K562 (cell line): ENCODE data around the gene BASP1. TPM values are rescaled to one million over a fixed set of nuclear protein-coding genes. Genes with fewer than 3 reads are reported as not detected.

Experiments used
- ATAC-seq: fragments of 200-7000 bp; cut with Tn5 transposase; 3 replicates; pipeline ENCODE4 v1.9.1; 2020; ENCODE audit warnings: moderate library complexity
- BruUV-seq: library from RNA; stranded (reverse); fragments of 400-500 nt; replicated peaks from 2 replicates; lab custom pipeline; 2021; lab: Mats Ljungman, UMichigan
- CTCF ChIA-PET: fragments of 300-600 bp; formaldehyde crosslinking; extraction: SDS; loops from one replicate; lab custom pipeline; 2021; ENCODE audit warnings: low intra/inter-chr PET ratio; lab: Yijun Ruan, JAX
- POLR2A ChIA-PET: fragments of 300-600, 350-650 bp; sonication (Branson Sonifier 250); formaldehyde crosslinking; extraction: SDS; loops from one replicate; lab custom pipeline; 2021; ENCODE audit warnings: antibody characterized with exemption, inconsistent platforms; lab: Yijun Ruan, JAX
- DNase-seq, 4 experiments: peaks; one replicate each; pipeline versions ENCODE4 v3.0.0 to v3.0.0-alpha.2; 2011 to 2018; ENCODE audit warnings: low spot score in 3 of 4, mixed read lengths in 3 of 4; ENCODE audit errors: extremely low read depth in 1 of 4
- FAIRE-seq: peaks from 2 replicates; lab custom pipeline; 2011; peaks lifted over from hg19 to GRCh38; lab: Jason Lieb, UNC
- H2AFZ ChIP-seq: 2 replicates; pipeline ENCODE4 v1.6.0; 2011; ENCODE audit warnings: low read depth, low read length, control low read depth, inconsistent platforms
- H3K27ac ChIP-seq: fragments of 200-600 bp; 3 replicates; pipeline ENCODE4 v1.8.0; 2011; ENCODE audit warnings: low read depth, mild to moderate bottlenecking, control low read depth, inconsistent platforms, low read length, moderate library complexity, mixed read lengths; ENCODE audit errors: extremely low read depth
- H3K27me3 ChIP-seq, 2 experiments: fragments of 300-600 bp in 1 of 2; 2 replicates in 1 of 2; 3 replicates in 1 of 2; pipeline versions ENCODE4 v1.6.0 to v1.8.0; 2011; ENCODE audit warnings: inconsistent platforms in 2 of 2, low read length in 2 of 2, mild to moderate bottlenecking in 1 of 2, mixed read lengths in 1 of 2, moderate library complexity in 1 of 2; ENCODE audit not compliant: control insufficient read depth in 2 of 2, insufficient read depth in 2 of 2
- H3K36me3 ChIP-seq: fragments of 300-600 bp; 3 replicates; pipeline ENCODE4 v1.8.0; 2011; ENCODE audit warnings: mild to moderate bottlenecking, low read length, inconsistent platforms; ENCODE audit not compliant: control insufficient read depth, insufficient read depth
- H3K4me1 ChIP-seq, 2 experiments: fragments of 200-600 bp in 1 of 2; replicated peaks in 1 of 2; 2 replicates in 1 of 2; 3 replicates in 1 of 2; pipeline versions ENCODE4 v1.5.1 to v1.8.0; 2011; ENCODE audit warnings: inconsistent platforms in 2 of 2, low read length in 2 of 2, mild to moderate bottlenecking in 1 of 2, mixed read lengths in 1 of 2, moderate library complexity in 1 of 2; ENCODE audit not compliant: control insufficient read depth in 2 of 2, insufficient read depth in 2 of 2
- H3K4me2 ChIP-seq: 2 replicates; pipeline ENCODE4 v1.6.1; 2011; ENCODE audit warnings: low read length, control low read depth, inconsistent platforms, mixed read lengths; ENCODE audit not compliant: insufficient read depth
- H3K4me3 ChIP-seq: fragments of 200-600 bp; sonication (generic), shearing (Covaris generic); 2 replicates; pipeline ENCODE4 v1.5.1; 2016; ENCODE audit warnings: control low read depth, inconsistent platforms
- H3K79me2 ChIP-seq: fragments of 200-600 bp; 3 replicates; pipeline ENCODE4 v1.8.0; 2011; ENCODE audit warnings: low read length, inconsistent platforms; ENCODE audit not compliant: control insufficient read depth, insufficient read depth
- H3K9ac ChIP-seq, 2 experiments: 2 replicates each; pipeline versions ENCODE4 v1.6.0 to v1.6.1; 2011; ENCODE audit warnings: low read depth in 2 of 2, low read length in 2 of 2, control low read depth in 1 of 2, inconsistent platforms in 1 of 2, mild to moderate bottlenecking in 1 of 2, mixed read lengths in 1 of 2; ENCODE audit not compliant: insufficient read depth in 1 of 2
- H3K9me1 ChIP-seq: one replicate; pipeline ENCODE4 v1.6.0; 2011; ENCODE audit warnings: inconsistent platforms, mild to moderate bottlenecking, low read length, moderate library complexity; ENCODE audit not compliant: control insufficient read depth, insufficient read depth
- H3K9me3 ChIP-seq: replicated peaks from 2 replicates; pipeline ENCODE4 v1.5.1; 2011; ENCODE audit warnings: low read depth, low read length, inconsistent platforms; ENCODE audit not compliant: control insufficient read depth, insufficient read depth
- H4K20me1 ChIP-seq: replicated peaks from 2 replicates; pipeline ENCODE4 v1.6.1; 2011; ENCODE audit warnings: low read length, inconsistent platforms, mixed read lengths; ENCODE audit not compliant: control insufficient read depth, insufficient read depth
- BHLHE40 ChIP-seq: IDR thresholded peaks from 2 replicates; pipeline ENCODE4 v1.6.1; 2011; ENCODE audit warnings: low read length, improper control_type of control experiment
- HMGN3 ChIP-seq: IDR thresholded peaks from 2 replicates; pipeline ENCODE4 v1.6.1; 2011; ENCODE audit warnings: borderline replicate concordance, low read depth, mild to moderate bottlenecking, mixed read lengths, low read length; ENCODE audit not compliant: insufficient read length; ENCODE audit errors: extremely low read depth
- KDM5B ChIP-seq: fragments of 200-600 bp; sonication (generic); IDR thresholded peaks from 2 replicates; pipeline ENCODE4 v1.6.1; 2012; ENCODE audit warnings: low read depth, mild to moderate bottlenecking, moderate library complexity, low read length, control low read depth, inconsistent platforms; ENCODE audit not compliant: insufficient replicate concordance
- SOX6 ChIP-seq: fragments of 450-650 bp; IDR thresholded peaks from 2 replicates; pipeline ENCODE4 v1.6.1; 2014; ENCODE audit warnings: mild to moderate bottlenecking
- SRSF9 ChIP-seq: fragments of 200-400 bp; formaldehyde crosslinking; IDR thresholded peaks from 2 replicates; pipeline ENCODE4 v1.6.1; 2017; ENCODE audit warnings: low read depth, low read length, borderline replicate concordance
- STAG1 ChIP-seq: sonication (generic); formaldehyde crosslinking; IDR thresholded peaks from 2 replicates; pipeline ENCODE4 v1.5.0; 2020; ENCODE audit warnings: missing genetic modification reagents, borderline replicate concordance
- TCF15 ChIP-seq: fragments of 250-450 bp; sonication (Bioruptor Pico); IDR thresholded peaks from 2 replicates; pipeline ENCODE4 v1.8.0; 2022; ENCODE audit warnings: moderate library complexity, mild to moderate bottlenecking, inconsistent platforms
- ZHX1 ChIP-seq: fragments of 150-350 bp; conservative IDR thresholded peaks from 2 replicates; pipeline ENCODE4 v1.6.1; 2014; ENCODE audit warnings: low read length
- WGBS: fragments of 100-300 bp; shearing (Covaris generic); methylation state at CpG from one replicate; pipeline ENCODE4 v1.1.6; 2016; ENCODE audit warnings: low coverage, mixed read lengths; ENCODE audit not compliant: insufficient coverage; ENCODE audit errors: missing lambda C conversion rate; 5-methylcytosine and 5-hydroxymethylcytosine counted together
- in situ Hi-C: fragments of 300-500 bp; cut with MboI; formaldehyde crosslinking; loops from 4 replicates; pipeline ENCODE4 v1.15.0; 2018; ENCODE audit warnings: inconsistent platforms, mixed read lengths
- intact Hi-C: fragments of 100-400 bp; cut with micrococcal nuclease; formaldehyde crosslinking; loops from 2 replicates; pipeline ENCODE4 v1.14.2; 2022
- polyA plus RNA-seq, 8 experiments: library from polyadenylated mRNA; depleted of rRNA in 4 of 8; stranded (reverse) in 5 of 8; unstranded in 3 of 8; fragments of >200 nt; fragmentation: Nextera tagmentation in 2 of 8; fragmentation: Illumina TruSeq in 1 of 8; extraction: Ambion mirVana in 2 of 8; extraction: Trizol in 1 of 8; gene quantifications; 2 replicates each; pipeline versions ENCODE4 v1.2.1 to v1.2.3, GENCODE V29; 2011 to 2014; ENCODE audit warnings: inconsistent platforms in 1 of 8, missing spikeins in 1 of 8
- total RNA-seq, 7 experiments: library from RNA; depleted of rRNA in 6 of 7; stranded (reverse); fragments of >200 nt in 6 of 7; fragmentation: Illumina TruSeq in 2 of 7; extraction: Trizol in 2 of 7; gene quantifications; 2 replicates each; pipeline versions ENCODE4 v1.2.1 to v1.2.3, GENCODE V29; 2011 to 2021; ENCODE audit warnings: low replicate concordance in 1 of 7

Gene BASP1
- total and polyA plus RNA-seq, 9 of the 15 experiments (the other 6 are each of a cell fraction or from before 2014, with no cell fraction given), result 0.22 TPM; not detected in 8

GRCh38 chr5:17295671-17296070 lies 78.2 kb downstream of the BASP1 start (continued):
- TF ChIP-seq ZHX1 (no peak), HMGN3 (no peak), SOX6 (no peak), TCF15 (CRISPR knock-in tag) (no peak), SRSF9 (no peak), STAG1 (CRISPR knock-in tag) (no peak), KDM5B (no peak)

GRCh38 chr5:17302106-17302505 lies 84.7 kb downstream of the BASP1 start:
- no peak overlapping the region for H3K4me2 ChIP-seq

More at GRCh38 chr5:17302106-17302505, 84.7 kb downstream of the BASP1 start:
- H3K27me3 ChIP-seq, result 0 out of 5 replicates have a peak, but pooled peaks cover 0 to 6% of the 10 kb centered on the region in 2 experiments
- no TSS peak for BruUV-seq
- ChIA-PET CTCF (no interaction called here), POLR2A (interaction anchor here (0.7 kb wide), 1 partner anchor 10 kb away, joined by 6 read pairs; no protein-coding TSS in a partner anchor)
- H2AFZ ChIP-seq, result no peak overlapping the region
- no peak overlapping the region for H3K27ac ChIP-seq
- no peak overlapping the region for H3K9ac ChIP-seq
- H3K4me1 ChIP-seq, result peaks cover 0 to 5% of the 10 kb centered on the region in 2 experiments; a peak in 1 of 5 replicates
- DNase-seq (no peak), FAIRE-seq (no peak), ATAC-seq (no peak)
- H3K36me3 ChIP-seq, result no peaks in the 10 kb centered on the region
- TF ChIP-seq BHLHE40, result no peak
- no peaks in the 10 kb centered on the region for H3K9me1 ChIP-seq
- no peaks in the 10 kb centered on the region for H4K20me1 ChIP-seq
- no peaks in the 10 kb centered on the region for H3K9me3 ChIP-seq
- 0% methylated on average over 3 of the region's 3 CpGs for WGBS
- in situ Hi-C loops, result no loop called here
- H3K4me3 ChIP-seq, result no peak overlapping the region
- intact Hi-C loops, result no loop called here
- no peaks in the 10 kb centered on the region for H3K79me2 ChIP-seq
